H9 (cell line): ENCODE measurements around the gene ORAI3. TPM values are rescaled to one million over a fixed set of nuclear protein-coding genes. Genes with fewer than 3 reads are reported as not detected.

Experiments
- DNase-seq: peaks from one replicate; pipeline ENCODE4 v3.0.0-alpha.2; 2017
- H2AFZ ChIP-seq: one replicate; pipeline ENCODE4 v1.6.1; 2013; ENCODE audit warnings: mild to moderate bottlenecking, low read length, control low read depth, moderate library complexity
- H2AK5ac ChIP-seq: 2 replicates; pipeline ENCODE4 v1.6.1; 2013; ENCODE audit warnings: low read length, control low read depth, mixed read lengths; ENCODE audit not compliant: insufficient read length
- H2BK120ac ChIP-seq: one replicate; pipeline ENCODE4 v1.6.1; 2013; ENCODE audit warnings: low read depth, mild to moderate bottlenecking, low read length, control low read depth, inconsistent platforms; ENCODE audit not compliant: poor library complexity, severe bottlenecking
- H2BK12ac ChIP-seq: 2 replicates; pipeline ENCODE4 v1.6.1; 2013; ENCODE audit warnings: low read length, control low read depth, mixed read lengths, low read depth; ENCODE audit not compliant: insufficient read length
- H2BK15ac ChIP-seq: 2 replicates; pipeline ENCODE4 v1.6.1; 2013; ENCODE audit warnings: low read depth, low read length, control low read depth
- H2BK20ac ChIP-seq: one replicate; pipeline ENCODE4 v1.6.1; 2013; ENCODE audit warnings: low read depth, mild to moderate bottlenecking, low read length, control low read depth, inconsistent platforms; ENCODE audit not compliant: poor library complexity, severe bottlenecking
- H2BK5ac ChIP-seq: 2 replicates; pipeline ENCODE4 v1.6.1; 2013; ENCODE audit warnings: low read length, control low read depth, mixed read lengths; ENCODE audit not compliant: insufficient read length
- H3K14ac ChIP-seq: 2 replicates; pipeline ENCODE4 v1.6.1; 2013; ENCODE audit warnings: low read length, control low read depth; ENCODE audit not compliant: insufficient read depth
- H3K18ac ChIP-seq: 2 replicates; pipeline ENCODE4 v1.6.1; 2013; ENCODE audit warnings: low read depth, mild to moderate bottlenecking, mixed read lengths, low read length, control low read depth; ENCODE audit not compliant: insufficient read length
- H3K23ac ChIP-seq: 2 replicates; pipeline ENCODE4 v1.6.1; 2013; ENCODE audit warnings: low read length, control low read depth, mixed read lengths, low read depth; ENCODE audit not compliant: insufficient read length
- H3K23me2 ChIP-seq: 2 replicates; pipeline ENCODE4 v1.6.1; 2013; ENCODE audit warnings: low read depth, mild to moderate bottlenecking, mixed read lengths, low read length, control low read depth; ENCODE audit not compliant: insufficient read length, poor library complexity, severe bottlenecking
- H3K27ac ChIP-seq: 2 replicates; pipeline ENCODE4 v1.5.1; 2013; ENCODE audit warnings: low read length, control low read depth, mixed read lengths, low read depth; ENCODE audit not compliant: insufficient read length
- H3K27me3 ChIP-seq: 2 replicates; pipeline ENCODE4 v1.6.1; 2013; ENCODE audit warnings: low read length, control low read depth, inconsistent platforms; ENCODE audit not compliant: insufficient read depth
- H3K4ac ChIP-seq: 2 replicates; pipeline ENCODE4 v1.6.1; 2013; ENCODE audit warnings: low read depth, mild to moderate bottlenecking, control low read depth, inconsistent platforms, low read length, moderate library complexity
- H3K4me1 ChIP-seq: 2 replicates; pipeline ENCODE4 v1.6.1; 2013; ENCODE audit warnings: low read length, control low read depth, inconsistent platforms; ENCODE audit not compliant: insufficient read depth
- H3K4me2 ChIP-seq: 2 replicates; pipeline ENCODE4 v1.6.1; 2013; ENCODE audit warnings: low read length, control low read depth, mixed read lengths; ENCODE audit not compliant: insufficient read length, insufficient read depth
- H3K56ac ChIP-seq: 2 replicates; pipeline ENCODE4 v1.6.1; 2013; ENCODE audit warnings: low read depth, mild to moderate bottlenecking, mixed read lengths, low read length, control low read depth; ENCODE audit not compliant: insufficient read length
- H3K79me1 ChIP-seq: 2 replicates; pipeline ENCODE4 v1.6.1; 2013; ENCODE audit warnings: low read depth, mild to moderate bottlenecking, moderate library complexity, low read length, control low read depth, inconsistent platforms; ENCODE audit not compliant: insufficient read depth, poor library complexity, severe bottlenecking
- H3K79me2 ChIP-seq: 2 replicates; pipeline ENCODE4 v1.6.1; 2013; ENCODE audit warnings: low read length, control low read depth, inconsistent platforms; ENCODE audit not compliant: insufficient read depth
- H3K9ac ChIP-seq: 2 replicates; pipeline ENCODE4 v1.6.1; 2013; ENCODE audit warnings: low read length, control low read depth, mixed read lengths; ENCODE audit not compliant: insufficient read length; ENCODE audit errors: extremely low read depth
- H3K9me3 ChIP-seq: one replicate; pipeline ENCODE4 v1.6.1; 2013; ENCODE audit warnings: low read depth, low read length, inconsistent platforms; ENCODE audit not compliant: control insufficient read depth
- H3T11ph ChIP-seq: one replicate; pipeline ENCODE4 v1.6.1; 2013; ENCODE audit warnings: mild to moderate bottlenecking, low read length, control low read depth, inconsistent platforms
- H4K20me1 ChIP-seq: one replicate; pipeline ENCODE4 v1.6.1; 2013; ENCODE audit not compliant: control insufficient read depth, insufficient read length, insufficient read depth
- H4K5ac ChIP-seq: 2 replicates; pipeline ENCODE4 v1.6.1; 2013; ENCODE audit warnings: low read depth, mild to moderate bottlenecking, mixed read lengths, low read length, control low read depth; ENCODE audit not compliant: insufficient read length
- H4K8ac ChIP-seq: replicated peaks from 2 replicates; pipeline ENCODE4 v1.6.1; 2013; ENCODE audit warnings: low read length, control low read depth, mixed read lengths, low read depth; ENCODE audit not compliant: insufficient read length
- H4K91ac ChIP-seq: 2 replicates; pipeline ENCODE4 v1.6.1; 2013; ENCODE audit warnings: low read depth, mild to moderate bottlenecking, moderate library complexity, mixed read lengths, low read length, control low read depth; ENCODE audit not compliant: insufficient read length
- H3K27ac Mint-ChIP-seq, 3 experiments: 2 replicates in 2 of 3; 3 replicates in 1 of 3; pipeline ENCODE4 v1.8.0; 2020 to 2021; ENCODE audit warnings: mixed read lengths in 3 of 3, mild to moderate bottlenecking in 1 of 3, moderate library complexity in 1 of 3
- H3K27me3 Mint-ChIP-seq: 2 replicates; pipeline ENCODE4 v1.8.0; 2021; ENCODE audit warnings: low read depth, mild to moderate bottlenecking, moderate library complexity, mixed read lengths
- H3K36me3 Mint-ChIP-seq, 3 experiments: 2 replicates in 2 of 3; 3 replicates in 1 of 3; pipeline ENCODE4 v1.8.0; 2020 to 2021; ENCODE audit warnings: low read depth in 3 of 3, mixed read lengths in 3 of 3; ENCODE audit not compliant: insufficient read depth in 1 of 3
- H3K4me1 Mint-ChIP-seq, 2 experiments: 2 replicates each; pipeline ENCODE4 v1.8.0; 2020; ENCODE audit warnings: mixed read lengths in 2 of 2
- H3K4me3 Mint-ChIP-seq, 2 experiments: 2 replicates in 1 of 2; 3 replicates in 1 of 2; pipeline ENCODE4 v1.8.0; 2020 to 2021; ENCODE audit warnings: mild to moderate bottlenecking in 2 of 2, mixed read lengths in 2 of 2, moderate library complexity in 1 of 2
- H3K9me3 Mint-ChIP-seq, 2 experiments: 2 replicates in 1 of 2; 3 replicates in 1 of 2; pipeline ENCODE4 v1.8.0; 2020; ENCODE audit warnings: mild to moderate bottlenecking in 2 of 2, mixed read lengths in 2 of 2, moderate library complexity in 1 of 2
- WGBS: extraction: QIAGEN DNeasy Blood & Tissue Kit; methylation state at CpG from one replicate; pipeline ENCODE4 v1.1.7; 2013; ENCODE audit warnings: missing lambda C conversion rate, low lambda C conversion rate, mixed read lengths; ENCODE audit not compliant: insufficient read length; ENCODE audit errors: extremely low coverage; 5-methylcytosine and 5-hydroxymethylcytosine counted together
- total RNA-seq: library from RNA; stranded (reverse); gene quantifications from 2 replicates; pipeline ENCODE4 v1.2.1, GENCODE V29; 2021
- TF ChIP-seq, protein P1 (sequence below): fragments of 200-600 bp; sonication (generic); conservative IDR thresholded peaks from 3 replicates; pipeline ENCODE4 v1.8.0; 2021; ENCODE audit warnings: antibody characterized with exemption, mild to moderate bottlenecking

Gene ORAI3
- total RNA-seq, 1 experiment from 2014 or later, result 6.9 TPM

DNA sequence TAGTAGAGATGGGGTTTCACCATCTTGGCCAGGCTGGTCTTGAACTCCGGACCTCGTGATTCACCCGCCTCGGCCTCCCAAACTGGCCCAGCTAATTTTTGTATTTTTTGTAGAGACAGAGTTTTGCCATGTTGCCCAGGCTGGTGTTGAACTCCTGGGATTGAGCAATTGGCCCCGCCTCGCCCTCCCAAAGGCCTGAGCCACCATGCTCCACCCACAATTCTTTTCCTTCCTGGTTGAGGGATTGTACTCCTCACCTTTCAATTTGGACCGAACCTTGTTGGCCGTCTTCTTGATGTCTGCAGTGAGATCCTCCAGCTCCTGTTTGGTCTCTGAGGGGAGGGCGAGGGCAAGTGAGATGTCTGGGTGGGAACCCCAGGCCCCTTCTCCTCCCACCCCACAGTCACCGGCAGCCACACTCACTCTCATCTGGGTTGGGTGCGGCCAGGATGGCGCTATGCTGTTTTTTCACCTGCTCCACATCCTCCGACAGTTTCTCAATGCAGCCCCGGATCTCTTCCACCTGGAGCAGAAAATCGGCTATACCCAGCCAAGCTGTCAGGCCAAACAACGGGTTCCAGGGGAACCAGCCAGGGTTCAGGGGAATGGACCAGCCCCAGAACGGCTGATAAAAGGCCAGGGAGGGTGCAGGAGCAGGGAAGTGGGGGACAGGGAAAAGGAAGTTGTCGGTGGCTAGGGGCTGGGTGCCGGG is 52.0 kb downstream of the ORAI3 start:
- H3K27ac ChIP-seq, result no peak overlapping the region

More for the DNA sequence above, 52.0 kb downstream of the ORAI3 start:
- H3K14ac ChIP-seq, result no peak overlapping the region
- H3K18ac ChIP-seq, result no peak overlapping the region
- DNase-seq, result no peak
- H3T11ph ChIP-seq, result no peak overlapping the region
- H4K8ac ChIP-seq, result no peak overlapping the region
- H4K91ac ChIP-seq, result no peak overlapping the region
- no peak overlapping the region for H2BK15ac ChIP-seq
- peaks cover 18 to 25% of the 10 kb centered on the region in 2 experiments for H3K4me1 Mint-ChIP-seq
- 0 out of 7 replicates have a peak, but pooled peaks cover 0 to 3% (median 0%) of the 10 kb centered on the region in 3 experiments for H3K36me3 Mint-ChIP-seq
- H2BK20ac ChIP-seq, result no peak overlapping the region
- H3K79me2 ChIP-seq, result no peaks in the 10 kb centered on the region; the same call in 1 of the 2 replicates
- no peak overlapping the region for H4K5ac ChIP-seq
- H2AFZ ChIP-seq, result no peak overlapping the region
- peaks cover 12% of the 10 kb centered on the region for H3K23me2 ChIP-seq
- H3K27ac Mint-ChIP-seq, result no peak overlapping the region
- no peak overlapping the region for H2AK5ac ChIP-seq
- TF ChIP-seq, protein P1, sequence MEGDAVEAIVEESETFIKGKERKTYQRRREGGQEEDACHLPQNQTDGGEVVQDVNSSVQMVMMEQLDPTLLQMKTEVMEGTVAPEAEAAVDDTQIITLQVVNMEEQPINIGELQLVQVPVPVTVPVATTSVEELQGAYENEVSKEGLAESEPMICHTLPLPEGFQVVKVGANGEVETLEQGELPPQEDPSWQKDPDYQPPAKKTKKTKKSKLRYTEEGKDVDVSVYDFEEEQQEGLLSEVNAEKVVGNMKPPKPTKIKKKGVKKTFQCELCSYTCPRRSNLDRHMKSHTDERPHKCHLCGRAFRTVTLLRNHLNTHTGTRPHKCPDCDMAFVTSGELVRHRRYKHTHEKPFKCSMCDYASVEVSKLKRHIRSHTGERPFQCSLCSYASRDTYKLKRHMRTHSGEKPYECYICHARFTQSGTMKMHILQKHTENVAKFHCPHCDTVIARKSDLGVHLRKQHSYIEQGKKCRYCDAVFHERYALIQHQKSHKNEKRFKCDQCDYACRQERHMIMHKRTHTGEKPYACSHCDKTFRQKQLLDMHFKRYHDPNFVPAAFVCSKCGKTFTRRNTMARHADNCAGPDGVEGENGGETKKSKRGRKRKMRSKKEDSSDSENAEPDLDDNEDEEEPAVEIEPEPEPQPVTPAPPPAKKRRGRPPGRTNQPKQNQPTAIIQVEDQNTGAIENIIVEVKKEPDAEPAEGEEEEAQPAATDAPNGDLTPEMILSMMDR, result no peak
- no peaks in the 10 kb centered on the region for H3K4me1 ChIP-seq
- H3K23ac ChIP-seq, result no peak overlapping the region
- H3K79me1 ChIP-seq, result no peaks in the 10 kb centered on the region
- H2BK120ac ChIP-seq, result no peak overlapping the region
- no peak overlapping the region for H3K4me3 Mint-ChIP-seq
- no CpG with 5 or more reads among the region's 19 CpGs for WGBS
- H2BK5ac ChIP-seq, result no peak overlapping the region
- peaks cover 10% of the 10 kb centered on the region; the same call in 1 of the 2 replicates for H3K27me3 Mint-ChIP-seq
- no peak overlapping the region for H3K9ac ChIP-seq
- no peak overlapping the region for H3K4me2 ChIP-seq
- no peaks in the 10 kb centered on the region for H3K27me3 ChIP-seq
- no peak overlapping the region for H3K56ac ChIP-seq
- H3K9me3 ChIP-seq, result no peaks in the 10 kb centered on the region
- no peaks in the 10 kb centered on the region for H3K9me3 Mint-ChIP-seq
- H4K20me1 ChIP-seq, result no peaks in the 10 kb centered on the region
- no peak overlapping the region for H2BK12ac ChIP-seq
- H3K4ac ChIP-seq, result no peak overlapping the region
